Measurements from ENCODE around the gene BUB1. TPM values are rescaled to one million over a fixed set of nuclear protein-coding genes. Genes with fewer than 3 reads are reported as not detected.

Gene BUB1
- total RNA-seq, 2 experiments from 2014 or later = 125 to 180 TPM

GRCh38 chr2:110717734-110718133 is 39.9 kb upstream of the BUB1 start:
- CTCF ChIA-PET (ENCODE audit: unreplicated experiment) = no interaction called here
- H3K79me2 ChIP-seq (ENCODE audit: insufficient read depth, low read depth, low read length) = no peaks in the 10 kb centered on the region
- H3K9me2 ChIP-seq (ENCODE audit: insufficient read depth, low read length) = no peaks in the 10 kb centered on the region
- no peak for DNase-seq (ENCODE audit: low spot score)
- no peaks in the 10 kb centered on the region for H3K36me3 ChIP-seq (ENCODE audit: insufficient read depth, low read length)
- no peaks in the 10 kb centered on the region for H4K20me1 ChIP-seq (ENCODE audit: insufficient read depth, low read length)
- TF ChIP-seq CTCF (conservative IDR thresholded peaks at IDR 0.05; ENCODE audit: low read length) (no peak), EZH2phosphoT487 (IDR thresholded peaks at IDR 0.05; ENCODE audit: borderline replicate concordance, low read depth, low read length) (no peak)
- intact Hi-C loops (cut with micrococcal nuclease; ENCODE audit: unreplicated experiment) = no loop called here
- H3K27ac ChIP-seq (ENCODE audit: low read depth, low read length, poor library complexity, severe bottlenecking) = no peak overlapping the region
- H3K4me3 ChIP-seq (ENCODE audit: low read depth, low read length, poor library complexity, severe bottlenecking) = no peak overlapping the region
- H3K4me2 ChIP-seq (ENCODE audit: low read length) = no peak overlapping the region
- H3K9me3 ChIP-seq (ENCODE audit: low read length) = no peaks in the 10 kb centered on the region
- H2AFZ ChIP-seq (ENCODE audit: low read length) = no peak overlapping the region
- POLR2A ChIA-PET = interaction anchor here (0.6 kb wide), 1 partner anchor 42 kb away, joined by 3 read pairs; no protein-coding TSS in a partner anchor
- H3K4me1 ChIP-seq (ENCODE audit: insufficient read depth, low read length, poor library complexity, severe bottlenecking) = no peaks in the 10 kb centered on the region
- BruUV-seq (replicated peaks) = no TSS peak

GRCh38 chr2:110716959-110717645 is 39.2 kb upstream of the BUB1 start:
- H3K9me2 ChIP-seq (ENCODE audit: insufficient read depth, low read length) = no peaks in the 10 kb centered on the region
- no peaks in the 10 kb centered on the region for H3K9me3 ChIP-seq (ENCODE audit: low read length)
- intact Hi-C loops (cut with micrococcal nuclease; ENCODE audit: unreplicated experiment) = no loop called here
- no peaks in the 10 kb centered on the region for H4K20me1 ChIP-seq (ENCODE audit: insufficient read depth, low read length)
- H3K27ac ChIP-seq (ENCODE audit: low read depth, low read length, poor library complexity, severe bottlenecking) = no peak overlapping the region
- no peak for TF ChIP-seq EZH2phosphoT487 (IDR thresholded peaks at IDR 0.05; ENCODE audit: borderline replicate concordance, low read depth, low read length)
- no peak for TF ChIP-seq CTCF (conservative IDR thresholded peaks at IDR 0.05; ENCODE audit: low read length)
- no peaks in the 10 kb centered on the region for H3K4me1 ChIP-seq (ENCODE audit: insufficient read depth, low read length, poor library complexity, severe bottlenecking)
- no peak overlapping the region for H2AFZ ChIP-seq (ENCODE audit: low read length)
- no peaks in the 10 kb centered on the region for H3K79me2 ChIP-seq (ENCODE audit: insufficient read depth, low read depth, low read length)
- no peak for DNase-seq (ENCODE audit: low spot score)
- BruUV-seq (replicated peaks) = no TSS peak
- H3K4me2 ChIP-seq (ENCODE audit: low read length) = no peak overlapping the region
- H3K4me3 ChIP-seq (ENCODE audit: low read depth, low read length, poor library complexity, severe bottlenecking) = no peak overlapping the region
- no peaks in the 10 kb centered on the region for H3K36me3 ChIP-seq (ENCODE audit: insufficient read depth, low read length)
- CTCF ChIA-PET (ENCODE audit: unreplicated experiment) = no interaction called here
- POLR2A ChIA-PET = no interaction called here

- Histone ChIP-seq H3K9me3 (ENCODE audit: low read length) (no peaks in the 10 kb centered on the region), H3K9me2 (ENCODE audit: insufficient read depth, low read length) (no peaks in the 10 kb centered on the region), H2AFZ (ENCODE audit: low read length) (no peak overlapping the region), H3K4me2 (ENCODE audit: low read length) (no peak overlapping the region), H3K36me3 (ENCODE audit: insufficient read depth, low read length) (no peaks in the 10 kb centered on the region), H3K79me2 (ENCODE audit: insufficient read depth, low read depth, low read length) (no peaks in the 10 kb centered on the region), H3K4me3 (ENCODE audit: low read depth, low read length, poor library complexity, severe bottlenecking) (no peak overlapping the region), H3K27ac (ENCODE audit: low read depth, low read length, poor library complexity, severe bottlenecking) (no peak overlapping the region), H4K20me1 (ENCODE audit: insufficient read depth, low read length) (no peaks in the 10 kb centered on the region), H3K4me1 (ENCODE audit: insufficient read depth, low read length, poor library complexity, severe bottlenecking) (no peaks in the 10 kb centered on the region)
- intact Hi-C loops (cut with micrococcal nuclease; ENCODE audit: unreplicated experiment) = no loop called here
- ChIA-PET CTCF (ENCODE audit: unreplicated experiment) (no interaction called here), POLR2A (no interaction called here)
- DNase-seq (ENCODE audit: low spot score) = no peak
- TF ChIP-seq CTCF (conservative IDR thresholded peaks at IDR 0.05; ENCODE audit: low read length) (no peak), EZH2phosphoT487 (IDR thresholded peaks at IDR 0.05; ENCODE audit: borderline replicate concordance, low read depth, low read length) (no peak)
- BruUV-seq (replicated peaks) = no TSS peak
Measured at GRCh38 chr2:110714452-110715224, 36.8 kb upstream of the BUB1 start.
